Adrenal gland (tissue), 5 donors: ENCODE measurements around the gene QRICH2.

Source experiments
- CTCF ChIP-seq, 6 experiments: fragments of 450-650 bp in 4 of 6; fragments of 200-600 bp in 2 of 6; sonication (generic) in 1 of 6; IDR thresholded peaks; 1 replicate in 5 of 6; 2 replicates in 1 of 6; pipeline versions ENCODE4 v1.5.1 to v1.8.0; 2016 to 2021; ENCODE audit warnings: antibody characterized with exemption in 6 of 6, mild to moderate bottlenecking in 2 of 6, moderate library complexity in 1 of 6
- POLR2A ChIP-seq, 2 donors: fragments of 450-650 bp; IDR thresholded peaks; one replicate each; pipeline ENCODE4 v1.6.1; 2017; ENCODE audit warnings: antibody characterized with exemption in 2 of 2, mild to moderate bottlenecking in 2 of 2, moderate library complexity in 1 of 2
- donor health status: DM: no; HTN: no; CAD: no.

- no peak for TF ChIP-seq POLR2A (IDR thresholded peaks at IDR 0.05)
- no peak for TF ChIP-seq CTCF (IDR thresholded peaks at IDR 0.05)
Measured at GRCh38 chr17:76336756-76337412, 28.8 kb upstream of the QRICH2 start.
